Measurements from ENCODE around the gene SDK1. TPM values are rescaled to one million over a fixed set of nuclear protein-coding genes. Genes with fewer than 3 reads are reported as not detected.

SDK1 gene
- total RNA-seq, 1 donor from 2014 or later: 10.9 TPM

DNA sequence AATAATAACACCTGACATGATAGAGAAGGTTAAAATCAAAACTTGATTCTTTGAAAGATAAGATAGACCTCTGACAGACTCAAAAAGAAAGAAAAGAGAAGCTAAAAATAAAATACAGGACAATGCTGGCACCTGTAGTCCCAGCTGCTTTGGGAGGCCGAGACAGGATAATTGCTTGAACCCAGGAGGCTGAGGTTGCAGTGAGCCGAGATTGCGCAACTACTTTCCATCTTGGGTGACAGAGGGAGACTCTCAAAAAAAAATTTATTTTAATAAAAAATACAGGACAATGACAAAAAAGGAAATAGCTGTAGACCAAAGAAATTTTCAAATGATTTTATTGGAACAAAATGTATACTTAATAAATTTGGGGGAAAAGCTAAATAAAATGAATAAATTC lies 263.2 kb downstream of the SDK1 start:
- H3K36me3 Mint-ChIP-seq (ENCODE audit: low read depth): no peaks in the 10 kb centered on the region
- no peak overlapping the region for H3K4me3 Mint-ChIP-seq (ENCODE audit: unreplicated experiment)
- H3K27ac Mint-ChIP-seq (ENCODE audit: unreplicated experiment): no peak overlapping the region
- H3K9me3 Mint-ChIP-seq (ENCODE audit: low read depth): no peaks in the 10 kb centered on the region
- peaks cover 16% of the 10 kb centered on the region for H3K4me1 Mint-ChIP-seq (ENCODE audit: low read depth)
- TF ChIP-seq CTCF (IDR thresholded peaks at IDR 0.05): no peak
- no peak for DNase-seq (ENCODE audit: low spot score)
- H3K27me3 Mint-ChIP-seq (ENCODE audit: low read depth): no peaks in the 10 kb centered on the region

DNA sequence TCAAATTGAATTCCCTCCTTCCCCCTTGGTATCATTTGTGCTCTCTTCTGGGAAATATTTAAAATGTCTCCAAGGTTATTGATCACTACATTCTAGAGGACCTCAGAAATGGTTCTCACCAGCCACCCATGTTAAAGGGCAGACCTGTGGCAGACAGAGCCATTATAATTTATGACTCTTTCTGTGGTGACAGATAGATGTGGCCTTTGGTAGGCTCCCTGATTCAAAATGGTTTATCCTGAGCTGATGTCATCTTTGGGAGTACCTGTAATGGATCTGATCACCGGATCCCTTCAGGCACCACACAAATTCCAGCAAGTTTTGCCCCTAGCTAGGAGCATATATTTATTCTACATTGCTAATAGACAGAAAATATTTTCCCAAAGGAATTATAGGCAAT lies 267.5 kb downstream of the SDK1 start:
- DNase-seq (ENCODE audit: low spot score): no peak
- Mint-ChIP-seq H3K27ac (ENCODE audit: unreplicated experiment) (no peak overlapping the region), H3K27me3 (ENCODE audit: low read depth) (no peaks in the 10 kb centered on the region), H3K9me3 (ENCODE audit: low read depth) (no peaks in the 10 kb centered on the region), H3K36me3 (ENCODE audit: low read depth) (no peaks in the 10 kb centered on the region), H3K4me1 (ENCODE audit: low read depth) (peaks cover 6% of the 10 kb centered on the region), H3K4me3 (ENCODE audit: unreplicated experiment) (no peak overlapping the region)
- no peak for TF ChIP-seq CTCF (IDR thresholded peaks at IDR 0.05)

DNA sequence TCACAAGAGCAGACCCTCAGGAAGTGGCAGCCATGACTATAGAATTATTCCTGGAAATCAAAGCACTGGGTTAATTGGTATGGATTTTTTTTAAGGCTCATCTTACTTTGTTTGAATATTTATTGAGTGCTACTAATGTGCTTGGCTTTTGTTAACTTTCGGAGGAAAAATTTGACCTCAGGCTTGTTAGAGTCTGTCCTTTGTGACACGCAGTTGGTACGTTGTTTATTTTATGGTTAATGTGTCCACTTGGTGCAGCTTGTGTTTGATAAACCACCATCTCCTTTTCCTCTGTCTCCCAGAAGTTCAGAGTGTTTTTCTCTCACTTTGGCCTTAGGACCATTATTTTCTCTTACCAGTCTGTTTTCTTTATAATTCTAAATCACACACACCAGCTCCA lies 268.6 kb downstream of the SDK1 start:
- H3K4me3 Mint-ChIP-seq (ENCODE audit: unreplicated experiment): no peak overlapping the region
- H3K4me1 Mint-ChIP-seq (ENCODE audit: low read depth): peaks cover 6% of the 10 kb centered on the region

GRCh38 chr7:3573151-3573550 lies 272.1 kb downstream of the SDK1 start:
- H3K9me3 Mint-ChIP-seq (ENCODE audit: low read depth): peaks cover 13% of the 10 kb centered on the region
- DNase-seq (ENCODE audit: low spot score): no peak
- H3K27me3 Mint-ChIP-seq (ENCODE audit: low read depth): no peaks in the 10 kb centered on the region
- peaks cover 2% of the 10 kb centered on the region for H3K36me3 Mint-ChIP-seq (ENCODE audit: low read depth)
- no peak overlapping the region for H3K4me3 Mint-ChIP-seq (ENCODE audit: unreplicated experiment)
- H3K4me1 Mint-ChIP-seq (ENCODE audit: low read depth): no peaks in the 10 kb centered on the region
- H3K27ac Mint-ChIP-seq (ENCODE audit: unreplicated experiment): no peak overlapping the region
- no peak for TF ChIP-seq CTCF (IDR thresholded peaks at IDR 0.05)

More for the DNA sequence above, 268.6 kb downstream of the SDK1 start:
- no peaks in the 10 kb centered on the region for H3K27me3 Mint-ChIP-seq (ENCODE audit: low read depth)
- H3K36me3 Mint-ChIP-seq (ENCODE audit: low read depth): no peaks in the 10 kb centered on the region
- H3K27ac Mint-ChIP-seq (ENCODE audit: unreplicated experiment): no peak overlapping the region
- TF ChIP-seq CTCF (IDR thresholded peaks at IDR 0.05): no peak
- H3K9me3 Mint-ChIP-seq (ENCODE audit: low read depth): no peaks in the 10 kb centered on the region
- no peak for DNase-seq (ENCODE audit: low spot score)

GRCh38 chr7:3574386-3574785 lies 273.3 kb downstream of the SDK1 start:
- H3K36me3 Mint-ChIP-seq (ENCODE audit: low read depth): peaks cover 2% of the 10 kb centered on the region
- no peak for DNase-seq (ENCODE audit: low spot score)
- no peaks in the 10 kb centered on the region for H3K4me1 Mint-ChIP-seq (ENCODE audit: low read depth)
- H3K9me3 Mint-ChIP-seq (ENCODE audit: low read depth): peaks cover 24% of the 10 kb centered on the region
- no peaks in the 10 kb centered on the region for H3K27me3 Mint-ChIP-seq (ENCODE audit: low read depth)
- no peak overlapping the region for H3K4me3 Mint-ChIP-seq (ENCODE audit: unreplicated experiment)
- TF ChIP-seq CTCF (IDR thresholded peaks at IDR 0.05): no peak
- H3K27ac Mint-ChIP-seq (ENCODE audit: unreplicated experiment): no peak overlapping the region

Data from chondrocyte (in vitro differentiated cells).